Activated naive CD4-positive, alpha-beta T cell treated with anti-CD3 and anti-CD28 coated beads for 36 hours (primary cell): ENCODE data around the gene ATP10B. TPM values are rescaled to one million over a fixed set of nuclear protein-coding genes. Genes with fewer than 3 reads are reported as not detected.

ENCODE experiments used
- CTCF ChIA-PET: fragments of 350-600 bp; sonication (Branson Sonifier 250); formaldehyde crosslinking; loops from one replicate; lab custom pipeline; 2021; ENCODE audit warnings: antibody characterized with exemption; lab: Charles Lee
- DNase-seq: peaks from one replicate; pipeline ENCODE4 v3.0.0-alpha.2; 2020
- H3K27ac Mint-ChIP-seq: one replicate; pipeline ENCODE4 v1.8.0; 2021; ENCODE audit warnings: mild to moderate bottlenecking, mixed read lengths
- H3K27me3 Mint-ChIP-seq: one replicate; pipeline ENCODE4 v1.8.0; 2021; ENCODE audit warnings: low read depth, mixed read lengths
- H3K36me3 Mint-ChIP-seq: one replicate; pipeline ENCODE4 v1.8.0; 2021; ENCODE audit warnings: low read depth, mixed read lengths
- H3K4me1 Mint-ChIP-seq: one replicate; pipeline ENCODE4 v1.8.0; 2021; ENCODE audit warnings: low read depth, mixed read lengths
- H3K4me3 Mint-ChIP-seq: one replicate; pipeline ENCODE4 v1.8.0; 2021; ENCODE audit warnings: mild to moderate bottlenecking, moderate library complexity, mixed read lengths
- H3K9me3 Mint-ChIP-seq: one replicate; pipeline ENCODE4 v1.8.0; 2021; ENCODE audit warnings: mixed read lengths
- intact Hi-C: fragments of 100-400 bp; cut with micrococcal nuclease; formaldehyde crosslinking; loops from one replicate; pipeline ENCODE4 v1.15.1; 2023
- total RNA-seq, 2 experiments: library from RNA; stranded (reverse); gene quantifications; one replicate each; pipeline ENCODE4 v1.2.3, GENCODE V29; 2021

ATP10B gene
- total RNA-seq, 2 experiments from 2014 or later: not detected

- no peak for DNase-seq
- CTCF ChIA-PET: no interaction called here
- Mint-ChIP-seq H3K27me3 (peaks cover 5% of the 10 kb centered on the region), H3K27ac (no peak overlapping the region), H3K9me3 (no peaks in the 10 kb centered on the region), H3K36me3 (no peaks in the 10 kb centered on the region), H3K4me3 (no peak overlapping the region), H3K4me1 (no peaks in the 10 kb centered on the region)
- intact Hi-C loops: no loop called here
Observed at GRCh38 chr5:160614136-160614535, 237.9 kb downstream of the ATP10B start.

GRCh38 chr5:160605266-160605665 is 246.7 kb downstream of the ATP10B start:
- H3K4me1 Mint-ChIP-seq: no peaks in the 10 kb centered on the region
- intact Hi-C loops: no loop called here
- DNase-seq: no peak
- no peaks in the 10 kb centered on the region for H3K36me3 Mint-ChIP-seq
- CTCF ChIA-PET: no interaction called here
- no peaks in the 10 kb centered on the region for H3K27me3 Mint-ChIP-seq
- H3K27ac Mint-ChIP-seq: no peak overlapping the region
- H3K4me3 Mint-ChIP-seq: no peak overlapping the region
- no peaks in the 10 kb centered on the region for H3K9me3 Mint-ChIP-seq

GRCh38 chr5:160604484-160604883 is 247.5 kb downstream of the ATP10B start:
- Mint-ChIP-seq H3K4me3 (no peak overlapping the region), H3K9me3 (no peaks in the 10 kb centered on the region), H3K4me1 (no peaks in the 10 kb centered on the region), H3K36me3 (no peaks in the 10 kb centered on the region), H3K27ac (no peak overlapping the region), H3K27me3 (no peaks in the 10 kb centered on the region)
- intact Hi-C loops: no loop called here
- CTCF ChIA-PET: no interaction called here
- DNase-seq: no peak

GRCh38 chr5:160602744-160603143 is 249.3 kb downstream of the ATP10B start:
- CTCF ChIA-PET: interaction anchor here (1.2 kb wide), 1 partner anchor 164 kb away, joined by 4 read pairs; no protein-coding TSS in a partner anchor
- intact Hi-C loops: no loop called here

GRCh38 chr5:160601046-160601445 is 251.0 kb downstream of the ATP10B start:
- intact Hi-C loops: no loop called here
- CTCF ChIA-PET: no interaction called here
- H3K27ac Mint-ChIP-seq: no peak overlapping the region
- no peaks in the 10 kb centered on the region for H3K9me3 Mint-ChIP-seq
- no peak for DNase-seq
- H3K36me3 Mint-ChIP-seq: no peaks in the 10 kb centered on the region
- no peak overlapping the region for H3K4me3 Mint-ChIP-seq
- H3K4me1 Mint-ChIP-seq: no peaks in the 10 kb centered on the region
- no peaks in the 10 kb centered on the region for H3K27me3 Mint-ChIP-seq

More at GRCh38 chr5:160602744-160603143, 249.3 kb downstream of the ATP10B start:
- H3K27ac Mint-ChIP-seq: no peak overlapping the region
- no peak overlapping the region for H3K4me3 Mint-ChIP-seq
- no peaks in the 10 kb centered on the region for H3K4me1 Mint-ChIP-seq
- DNase-seq: no peak
- no peaks in the 10 kb centered on the region for H3K9me3 Mint-ChIP-seq
- H3K27me3 Mint-ChIP-seq: no peaks in the 10 kb centered on the region
- H3K36me3 Mint-ChIP-seq: no peaks in the 10 kb centered on the region

- CTCF ChIA-PET: interaction anchor here (1.2 to 1.3 kb wide), 2 partner anchors 9 to 134 kb away, joined by 3 read pairs; no protein-coding TSS in a partner anchor
- DNase-seq: no peak
- no peak overlapping the region for H3K4me3 Mint-ChIP-seq
- no peaks in the 10 kb centered on the region for H3K4me1 Mint-ChIP-seq
- intact Hi-C loops: no loop called here
- H3K27ac Mint-ChIP-seq: no peak overlapping the region
- H3K27me3 Mint-ChIP-seq: peaks cover 3% of the 10 kb centered on the region
- no peaks in the 10 kb centered on the region for H3K9me3 Mint-ChIP-seq
- no peaks in the 10 kb centered on the region for H3K36me3 Mint-ChIP-seq
Observed at GRCh38 chr5:160573318-160573717, 278.7 kb downstream of the ATP10B start.

GRCh38 chr5:160567031-160567705 is 284.8 kb downstream of the ATP10B start:
- DNase-seq: no peak
- CTCF ChIA-PET: no interaction called here
- no peaks in the 10 kb centered on the region for H3K9me3 Mint-ChIP-seq
- no peaks in the 10 kb centered on the region for H3K36me3 Mint-ChIP-seq
- H3K27ac Mint-ChIP-seq: no peak overlapping the region
- no peak overlapping the region for H3K4me3 Mint-ChIP-seq
- intact Hi-C loops: no loop called here
- no peaks in the 10 kb centered on the region for H3K27me3 Mint-ChIP-seq
- no peaks in the 10 kb centered on the region for H3K4me1 Mint-ChIP-seq

- DNase-seq: no peak
- Mint-ChIP-seq H3K27ac (no peak overlapping the region), H3K36me3 (no peaks in the 10 kb centered on the region), H3K27me3 (no peaks in the 10 kb centered on the region), H3K4me3 (no peak overlapping the region), H3K9me3 (no peaks in the 10 kb centered on the region), H3K4me1 (no peaks in the 10 kb centered on the region)
- intact Hi-C loops: no loop called here
- CTCF ChIA-PET: no interaction called here
Observed at GRCh38 chr5:160565376-160565775, 286.6 kb downstream of the ATP10B start.

GRCh38 chr5:160556846-160557245 is 295.2 kb downstream of the ATP10B start:
- Mint-ChIP-seq H3K4me3 (no peak overlapping the region), H3K9me3 (no peaks in the 10 kb centered on the region), H3K27me3 (no peaks in the 10 kb centered on the region), H3K27ac (no peak overlapping the region), H3K4me1 (no peaks in the 10 kb centered on the region), H3K36me3 (no peaks in the 10 kb centered on the region)
- no peak for DNase-seq
- intact Hi-C loops: no loop called here
- CTCF ChIA-PET: no interaction called here

GRCh38 chr5:160555971-160556631 is 295.9 kb downstream of the ATP10B start:
- Mint-ChIP-seq H3K9me3 (no peaks in the 10 kb centered on the region), H3K4me1 (no peaks in the 10 kb centered on the region), H3K4me3 (no peak overlapping the region), H3K36me3 (no peaks in the 10 kb centered on the region), H3K27me3 (no peaks in the 10 kb centered on the region), H3K27ac (no peak overlapping the region)
- CTCF ChIA-PET: no interaction called here
- intact Hi-C loops: no loop called here
- no peak for DNase-seq

- no peaks in the 10 kb centered on the region for H3K4me1 Mint-ChIP-seq
Observed at GRCh38 chr5:160555581-160555970, 296.4 kb downstream of the ATP10B start.

GRCh38 chr5:160550075-160550474 is 301.9 kb downstream of the ATP10B start:
- Mint-ChIP-seq H3K4me1 (no peaks in the 10 kb centered on the region), H3K36me3 (no peaks in the 10 kb centered on the region), H3K9me3 (peaks cover 5% of the 10 kb centered on the region), H3K27me3 (peaks cover 8% of the 10 kb centered on the region), H3K4me3 (no peak overlapping the region), H3K27ac (no peak overlapping the region)
- CTCF ChIA-PET: interaction anchor here (0.6 to 0.7 kb wide), 2 partner anchors 36 to 43 kb away, joined by 3 to 7 read pairs; no protein-coding TSS in a partner anchor
- no peak for DNase-seq
- intact Hi-C loops: no loop called here

More at GRCh38 chr5:160555581-160555970, 296.4 kb downstream of the ATP10B start:
- no peak overlapping the region for H3K4me3 Mint-ChIP-seq
- H3K27me3 Mint-ChIP-seq: no peaks in the 10 kb centered on the region
- no peak for DNase-seq
- H3K36me3 Mint-ChIP-seq: no peaks in the 10 kb centered on the region
- intact Hi-C loops: no loop called here
- H3K9me3 Mint-ChIP-seq: no peaks in the 10 kb centered on the region
- no peak overlapping the region for H3K27ac Mint-ChIP-seq
- CTCF ChIA-PET: no interaction called here
